ENCODE measurements around the gene RAPSN. TPM values are rescaled to one million over a fixed set of nuclear protein-coding genes. Genes with fewer than 3 reads are reported as not detected.

Gene RAPSN
- polyA plus RNA-seq, 1 donor from 2014 or later, result not detected

DNA sequence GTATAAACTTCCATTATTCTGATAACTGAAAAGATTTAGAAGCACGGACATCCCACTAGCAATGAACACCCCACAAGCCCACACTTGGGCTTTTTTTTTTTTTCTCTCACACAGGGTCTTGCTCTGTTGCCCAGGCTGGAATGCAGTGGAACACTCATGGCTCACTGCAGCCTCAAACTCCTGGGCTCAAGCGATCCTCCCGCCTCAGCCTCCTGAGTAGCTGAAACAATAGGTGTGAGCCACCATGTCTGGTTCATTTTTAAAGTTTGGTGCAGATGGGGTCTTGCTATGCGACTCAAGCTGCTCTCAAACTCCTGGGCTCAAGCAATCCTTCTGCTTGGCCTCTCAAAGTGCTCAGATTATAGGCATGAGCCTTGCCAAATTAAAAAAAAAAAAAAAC, 3.1 kb downstream of the RAPSN start:
- no peaks in the 10 kb centered on the region for H3F3A ChIP-seq (ENCODE audit: insufficient read depth, low read length, poor library complexity, severe bottlenecking)
- TF ChIP-seq POLR2AphosphoS5 (IDR thresholded peaks at IDR 0.05), result no peak
- TF ChIP-seq, protein P1, sequence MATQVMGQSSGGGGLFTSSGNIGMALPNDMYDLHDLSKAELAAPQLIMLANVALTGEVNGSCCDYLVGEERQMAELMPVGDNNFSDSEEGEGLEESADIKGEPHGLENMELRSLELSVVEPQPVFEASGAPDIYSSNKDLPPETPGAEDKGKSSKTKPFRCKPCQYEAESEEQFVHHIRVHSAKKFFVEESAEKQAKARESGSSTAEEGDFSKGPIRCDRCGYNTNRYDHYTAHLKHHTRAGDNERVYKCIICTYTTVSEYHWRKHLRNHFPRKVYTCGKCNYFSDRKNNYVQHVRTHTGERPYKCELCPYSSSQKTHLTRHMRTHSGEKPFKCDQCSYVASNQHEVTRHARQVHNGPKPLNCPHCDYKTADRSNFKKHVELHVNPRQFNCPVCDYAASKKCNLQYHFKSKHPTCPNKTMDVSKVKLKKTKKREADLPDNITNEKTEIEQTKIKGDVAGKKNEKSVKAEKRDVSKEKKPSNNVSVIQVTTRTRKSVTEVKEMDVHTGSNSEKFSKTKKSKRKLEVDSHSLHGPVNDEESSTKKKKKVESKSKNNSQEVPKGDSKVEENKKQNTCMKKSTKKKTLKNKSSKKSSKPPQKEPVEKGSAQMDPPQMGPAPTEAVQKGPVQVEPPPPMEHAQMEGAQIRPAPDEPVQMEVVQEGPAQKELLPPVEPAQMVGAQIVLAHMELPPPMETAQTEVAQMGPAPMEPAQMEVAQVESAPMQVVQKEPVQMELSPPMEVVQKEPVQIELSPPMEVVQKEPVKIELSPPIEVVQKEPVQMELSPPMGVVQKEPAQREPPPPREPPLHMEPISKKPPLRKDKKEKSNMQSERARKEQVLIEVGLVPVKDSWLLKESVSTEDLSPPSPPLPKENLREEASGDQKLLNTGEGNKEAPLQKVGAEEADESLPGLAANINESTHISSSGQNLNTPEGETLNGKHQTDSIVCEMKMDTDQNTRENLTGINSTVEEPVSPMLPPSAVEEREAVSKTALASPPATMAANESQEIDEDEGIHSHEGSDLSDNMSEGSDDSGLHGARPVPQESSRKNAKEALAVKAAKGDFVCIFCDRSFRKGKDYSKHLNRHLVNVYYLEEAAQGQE (IDR thresholded peaks at IDR 0.05; ENCODE audit: borderline replicate concordance), result no peak
- no peak for TF ChIP-seq EZH2 (IDR thresholded peaks at IDR 0.05; ENCODE audit: borderline replicate concordance, insufficient read depth, low read length, poor library complexity, severe bottlenecking)
- TF ChIP-seq EP300 (conservative IDR thresholded peaks at IDR 0.05; ENCODE audit: poor library complexity, severe bottlenecking), result no peak
- TF ChIP-seq RAD21 (conservative IDR thresholded peaks at IDR 0.05), result no peak
- no peak for TF ChIP-seq MXI1 (conservative IDR thresholded peaks at IDR 0.05; ENCODE audit: poor library complexity, severe bottlenecking)
- TF ChIP-seq, protein P2, sequence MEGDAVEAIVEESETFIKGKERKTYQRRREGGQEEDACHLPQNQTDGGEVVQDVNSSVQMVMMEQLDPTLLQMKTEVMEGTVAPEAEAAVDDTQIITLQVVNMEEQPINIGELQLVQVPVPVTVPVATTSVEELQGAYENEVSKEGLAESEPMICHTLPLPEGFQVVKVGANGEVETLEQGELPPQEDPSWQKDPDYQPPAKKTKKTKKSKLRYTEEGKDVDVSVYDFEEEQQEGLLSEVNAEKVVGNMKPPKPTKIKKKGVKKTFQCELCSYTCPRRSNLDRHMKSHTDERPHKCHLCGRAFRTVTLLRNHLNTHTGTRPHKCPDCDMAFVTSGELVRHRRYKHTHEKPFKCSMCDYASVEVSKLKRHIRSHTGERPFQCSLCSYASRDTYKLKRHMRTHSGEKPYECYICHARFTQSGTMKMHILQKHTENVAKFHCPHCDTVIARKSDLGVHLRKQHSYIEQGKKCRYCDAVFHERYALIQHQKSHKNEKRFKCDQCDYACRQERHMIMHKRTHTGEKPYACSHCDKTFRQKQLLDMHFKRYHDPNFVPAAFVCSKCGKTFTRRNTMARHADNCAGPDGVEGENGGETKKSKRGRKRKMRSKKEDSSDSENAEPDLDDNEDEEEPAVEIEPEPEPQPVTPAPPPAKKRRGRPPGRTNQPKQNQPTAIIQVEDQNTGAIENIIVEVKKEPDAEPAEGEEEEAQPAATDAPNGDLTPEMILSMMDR (IDR thresholded peaks at IDR 0.05; ENCODE audit: poor library complexity, severe bottlenecking), result no peak
- no peak for TF ChIP-seq TAF1 (IDR thresholded peaks at IDR 0.05; ENCODE audit: low read depth)
- TF ChIP-seq SMC3 (conservative IDR thresholded peaks at IDR 0.05; ENCODE audit: poor library complexity), result no peak
- H4K20me1 ChIP-seq (ENCODE audit: insufficient read depth), result no peaks in the 10 kb centered on the region
- no peaks in the 10 kb centered on the region for H3K9me2 ChIP-seq (ENCODE audit: insufficient read depth, low read length)
- H3K27me3 ChIP-seq (ENCODE audit: insufficient read depth, low read depth, low read length), result no peaks in the 10 kb centered on the region
- no peaks in the 10 kb centered on the region for H3K79me2 ChIP-seq (replicated peaks; ENCODE audit: insufficient read depth, low read length)
- H3K27ac ChIP-seq (ENCODE audit: low read length), result no peak overlapping the region
- no peak overlapping the region for H2AFZ ChIP-seq (ENCODE audit: low read depth, low read length)
- no peaks in the 10 kb centered on the region for H3K9me3 ChIP-seq (ENCODE audit: low read length)
- H3K36me3 ChIP-seq (ENCODE audit: insufficient read depth, low read length), result no peaks in the 10 kb centered on the region
- no peak overlapping the region for H3K4me3 ChIP-seq (ENCODE audit: low read length)
- no peak overlapping the region for H3K4me2 ChIP-seq (ENCODE audit: low read length)
- no peak overlapping the region for H3K9ac ChIP-seq (ENCODE audit: low read length)

DNA sequence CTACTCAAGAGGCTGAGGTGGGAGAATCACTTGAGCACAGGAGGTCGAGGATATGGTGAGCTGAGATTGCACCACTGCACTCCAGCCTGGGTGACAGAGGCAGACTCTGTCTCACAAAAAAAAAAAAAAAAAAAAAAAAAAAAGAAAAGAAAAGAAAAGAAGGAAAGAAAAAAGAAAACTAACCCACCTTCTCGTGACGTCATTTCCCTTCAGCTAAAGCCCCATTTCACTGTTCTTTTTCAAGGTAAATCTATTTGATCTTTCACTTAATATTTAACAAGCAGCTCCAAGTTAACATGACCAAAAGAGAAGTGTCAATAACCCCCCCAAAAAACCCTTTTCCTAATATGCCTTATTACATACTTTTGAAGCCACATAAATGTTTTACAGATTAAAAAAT, 5.1 kb downstream of the RAPSN start:
- Histone ChIP-seq H4K20me1 (ENCODE audit: insufficient read depth) (no peaks in the 10 kb centered on the region), H3K4me3 (ENCODE audit: low read length) (no peak overlapping the region), H3K9ac (ENCODE audit: low read length) (no peak overlapping the region), H3K27me3 (ENCODE audit: insufficient read depth, low read depth, low read length) (no peaks in the 10 kb centered on the region), H3K4me2 (ENCODE audit: low read length) (no peak overlapping the region), H3K79me2 (replicated peaks; ENCODE audit: insufficient read depth, low read length) (no peaks in the 10 kb centered on the region), H3F3A (ENCODE audit: insufficient read depth, low read length, poor library complexity, severe bottlenecking) (no peaks in the 10 kb centered on the region), H3K9me3 (ENCODE audit: low read length) (no peaks in the 10 kb centered on the region), H3K27ac (ENCODE audit: low read length) (no peak overlapping the region), H2AFZ (ENCODE audit: low read depth, low read length) (no peak overlapping the region), H3K36me3 (ENCODE audit: insufficient read depth, low read length) (no peaks in the 10 kb centered on the region), H3K9me2 (ENCODE audit: insufficient read depth, low read length) (no peaks in the 10 kb centered on the region)
- no peak for TF ChIP-seq EZH2 (IDR thresholded peaks at IDR 0.05; ENCODE audit: borderline replicate concordance, insufficient read depth, low read length, poor library complexity, severe bottlenecking)
- no peak for TF ChIP-seq SMC3 (conservative IDR thresholded peaks at IDR 0.05; ENCODE audit: poor library complexity)
- TF ChIP-seq POLR2AphosphoS5 (IDR thresholded peaks at IDR 0.05), result no peak
- no peak for TF ChIP-seq MXI1 (conservative IDR thresholded peaks at IDR 0.05; ENCODE audit: poor library complexity, severe bottlenecking)
- no peak for TF ChIP-seq TAF1 (IDR thresholded peaks at IDR 0.05; ENCODE audit: low read depth)
- TF ChIP-seq, protein P1 (IDR thresholded peaks at IDR 0.05; ENCODE audit: borderline replicate concordance), result no peak
- TF ChIP-seq, protein P2 (IDR thresholded peaks at IDR 0.05; ENCODE audit: poor library complexity, severe bottlenecking), result no peak

Data from neural cell (in vitro differentiated cells).